ENCODE results near the gene CD38.

Gene CD38

GRCh38 chr4:15899511-15899910 is 121.4 kb downstream of the CD38 start:
- DNase-seq (ENCODE audit: low spot score): no peak

- no peak for DNase-seq (ENCODE audit: low spot score)
Observed at GRCh38 chr4:15901007-15901406, 122.9 kb downstream of the CD38 start.

GRCh38 chr4:15901998-15902397 is 123.9 kb downstream of the CD38 start:
- DNase-seq (ENCODE audit: low spot score): no peak

GRCh38 chr4:15902746-15903145 is 124.6 kb downstream of the CD38 start:
- DNase-seq (ENCODE audit: low spot score): no peak
